Ishikawa (cell line): Measurements from ENCODE around the gene CALD1.

Source experiments
- CEBPB ChIP-seq: IDR thresholded peaks from 2 replicates; pipeline ENCODE4 v1.6.1; 2012
- CREB1 ChIP-seq: IDR thresholded peaks from 2 replicates; pipeline ENCODE4 v1.6.1; 2012; ENCODE audit warnings: low read depth
- EP300 ChIP-seq: IDR thresholded peaks from 2 replicates; pipeline ENCODE4 v1.6.1; 2012; ENCODE audit warnings: borderline replicate concordance
- MAX ChIP-seq: IDR thresholded peaks from 2 replicates; pipeline ENCODE4 v1.6.1; 2012
- NFIC ChIP-seq: IDR thresholded peaks from 2 replicates; pipeline ENCODE4 v1.6.1; 2012
- REST ChIP-seq: IDR thresholded peaks from 2 replicates; pipeline ENCODE4 v1.6.1; 2012; ENCODE audit warnings: low read depth, mild to moderate bottlenecking
- TAF1 ChIP-seq: IDR thresholded peaks from 2 replicates; pipeline ENCODE4 v1.6.1; 2012; ENCODE audit warnings: low read depth, mild to moderate bottlenecking
- TCF12 ChIP-seq: IDR thresholded peaks from 2 replicates; pipeline ENCODE4 v1.6.1; 2012; ENCODE audit warnings: low read depth
- TEAD4 ChIP-seq: IDR thresholded peaks from 2 replicates; pipeline ENCODE4 v1.6.1; 2012
- USF1 ChIP-seq: IDR thresholded peaks from 2 replicates; pipeline ENCODE4 v1.6.1; 2012
- ZBTB7A ChIP-seq: IDR thresholded peaks from 2 replicates; pipeline ENCODE4 v1.6.1; 2012; ENCODE audit warnings: low read depth

GRCh38 chr7:134932707-134933370, 153.4 kb downstream of the CALD1 start:
- no peak for TF ChIP-seq TAF1
- TF ChIP-seq REST, result no peak
- TF ChIP-seq CEBPB, result no peak
- TF ChIP-seq MAX, result no peak
- TF ChIP-seq EP300, result no peak
- no peak for TF ChIP-seq CREB1
- TF ChIP-seq USF1, result no peak
- TF ChIP-seq TEAD4, result no peak
- TF ChIP-seq ZBTB7A, result no peak
- TF ChIP-seq TCF12, result no peak
- TF ChIP-seq NFIC, result no peak
